GM21360 (cell line): ENCODE measurements around the gene CABLES2.
"Not testable (repeated sequence)": the region's sequence is repeated elsewhere in the genome, so short reads cannot be mapped to it uniquely, and the experiment has no call there.

ENCODE experiments used
- ATAC-seq: cut with Tn5 transposase; IDR thresholded peaks from one replicate; pipeline ENCODE4 v1.9.1; 2021; ENCODE audit warnings: mild to moderate bottlenecking, moderate library complexity; ENCODE audit not compliant: unreplicated experiment

Gene CABLES2

DNA sequence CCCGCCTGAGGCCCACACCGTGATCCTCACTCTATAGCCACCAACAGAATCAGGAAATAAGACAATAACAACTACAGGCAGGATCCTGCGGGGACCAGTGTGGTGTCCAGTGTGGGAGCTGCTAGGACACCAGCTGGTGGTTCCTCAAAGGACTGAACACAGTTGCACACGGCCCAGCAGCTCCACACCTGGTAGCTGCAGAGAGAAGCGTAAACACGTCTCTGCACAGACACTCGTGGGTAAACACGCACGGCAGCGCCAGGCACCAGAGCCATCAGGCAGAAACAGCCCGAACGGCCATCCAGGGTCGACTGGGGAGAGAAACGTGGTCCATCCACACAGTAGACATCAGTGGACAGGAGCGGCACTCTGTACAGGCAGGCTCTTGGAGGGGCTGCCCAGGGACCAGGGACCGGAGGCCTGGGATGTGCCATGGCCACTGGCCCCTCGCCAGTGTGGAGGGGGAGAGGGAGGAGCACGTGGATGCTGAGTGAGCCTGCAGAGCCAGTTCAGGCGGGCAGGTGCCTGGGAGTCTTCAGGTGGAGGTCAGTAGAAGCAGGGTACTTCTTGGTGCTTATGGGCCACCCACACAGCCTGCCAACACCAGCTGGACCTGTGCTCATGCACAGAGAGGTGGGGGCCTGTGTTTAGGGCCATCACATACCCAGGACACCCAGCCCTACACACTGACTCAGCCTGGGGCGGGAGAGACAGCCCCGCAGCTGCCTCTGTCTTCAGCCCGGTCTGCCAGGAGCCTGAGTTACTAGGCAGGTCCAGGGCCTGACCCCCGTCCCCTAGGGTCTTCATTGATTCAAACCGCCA is 32.5 kb downstream of the CABLES2 start:
- ATAC-seq: no peak

DNA sequence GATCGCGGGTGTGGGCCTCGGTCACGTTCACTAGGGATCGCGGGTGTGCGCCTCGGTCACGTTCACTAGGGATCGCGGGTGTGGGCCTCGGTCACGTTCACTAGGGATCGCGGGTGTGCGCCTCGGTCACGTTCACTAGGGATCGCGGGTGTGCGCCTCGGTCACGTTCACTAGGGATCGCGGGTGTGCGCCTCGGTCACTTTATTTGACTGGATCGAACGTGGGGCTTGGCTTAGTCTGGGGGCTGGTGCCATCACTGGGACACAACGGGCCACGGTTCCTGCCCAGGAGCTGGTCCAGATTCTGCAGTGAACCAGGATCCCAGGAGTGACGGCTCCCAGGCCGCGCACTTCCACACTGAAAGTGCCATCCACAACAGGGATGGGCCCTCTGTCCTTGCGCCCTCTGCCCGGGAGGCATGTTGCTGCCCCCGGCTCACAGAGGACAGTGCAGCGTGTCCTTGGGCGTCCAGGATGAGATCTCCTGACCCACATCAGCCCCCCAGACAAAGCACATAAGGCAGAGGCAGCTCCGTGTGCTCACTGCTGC is 33.4 kb downstream of the CABLES2 start:
- not testable (repeated sequence) for ATAC-seq

DNA sequence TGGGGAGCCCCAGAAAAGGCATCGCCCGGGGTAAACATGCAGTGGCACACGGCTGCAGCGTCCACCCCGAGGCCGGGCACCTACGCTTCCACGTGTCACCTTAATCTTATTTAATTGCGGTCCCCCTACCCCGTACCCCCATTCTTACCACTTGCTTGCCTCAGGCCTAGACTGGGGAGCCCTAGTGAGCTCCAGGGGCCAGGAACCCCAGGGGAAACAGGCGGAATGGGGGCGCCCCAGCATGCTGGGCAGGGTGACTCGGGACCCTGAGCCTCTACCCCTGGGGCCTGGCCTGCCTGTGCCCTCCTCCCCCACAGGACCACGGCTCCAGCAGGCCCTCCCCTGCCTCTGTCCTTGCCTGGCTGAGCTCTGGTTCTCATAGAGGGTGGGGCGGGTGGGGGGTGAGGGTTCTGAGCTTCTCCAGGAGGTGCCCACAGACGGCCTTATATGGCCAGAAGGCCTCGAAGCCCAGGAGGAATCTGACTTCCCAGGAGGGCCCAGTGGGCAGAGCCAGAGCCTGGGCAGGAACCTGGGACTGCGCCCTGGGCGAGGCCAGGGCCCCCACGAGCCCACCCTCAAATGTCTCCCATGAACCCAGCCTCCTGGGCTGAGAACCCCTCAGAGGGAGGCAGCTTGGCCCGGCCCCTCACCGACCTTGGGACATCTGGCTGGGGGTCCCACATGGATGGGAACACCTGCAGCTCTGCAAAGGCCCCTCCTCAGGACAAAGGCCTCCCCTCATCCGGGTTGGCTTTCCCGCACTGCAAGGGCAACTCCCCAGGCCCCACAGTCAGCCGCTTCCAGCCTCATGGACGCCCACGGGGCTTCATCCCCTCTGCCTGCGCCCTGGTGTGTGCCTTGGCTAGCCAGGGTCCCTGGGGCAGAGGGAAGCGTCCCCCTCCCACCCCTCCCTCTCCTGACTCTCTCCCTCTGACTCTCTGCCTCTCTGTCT is 34.8 kb downstream of the CABLES2 start:
- ATAC-seq: no peak

DNA sequence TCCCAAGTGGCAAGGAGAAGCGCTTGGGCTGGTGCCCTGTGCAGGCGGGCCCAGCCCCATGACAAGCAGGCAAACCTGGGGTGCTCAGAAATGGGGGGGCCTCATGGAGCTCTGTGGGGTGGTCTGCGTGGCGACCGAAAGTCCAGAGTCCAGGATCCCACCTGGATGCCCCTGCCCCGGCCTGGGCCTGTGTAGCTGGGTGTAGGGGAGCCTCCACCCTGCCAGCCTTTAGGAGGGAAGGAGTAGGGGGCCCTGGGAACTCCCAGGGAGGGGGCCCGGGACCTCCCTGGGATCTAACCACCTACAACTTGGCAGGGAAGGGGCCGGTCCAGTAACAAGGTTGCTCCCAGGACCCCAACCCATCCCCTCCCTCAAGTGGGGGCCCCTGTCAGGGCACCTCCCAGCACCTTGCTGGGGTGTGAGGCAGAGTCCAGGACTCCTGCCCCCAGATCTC is 35.5 kb downstream of the CABLES2 start:
- no peak for ATAC-seq

DNA sequence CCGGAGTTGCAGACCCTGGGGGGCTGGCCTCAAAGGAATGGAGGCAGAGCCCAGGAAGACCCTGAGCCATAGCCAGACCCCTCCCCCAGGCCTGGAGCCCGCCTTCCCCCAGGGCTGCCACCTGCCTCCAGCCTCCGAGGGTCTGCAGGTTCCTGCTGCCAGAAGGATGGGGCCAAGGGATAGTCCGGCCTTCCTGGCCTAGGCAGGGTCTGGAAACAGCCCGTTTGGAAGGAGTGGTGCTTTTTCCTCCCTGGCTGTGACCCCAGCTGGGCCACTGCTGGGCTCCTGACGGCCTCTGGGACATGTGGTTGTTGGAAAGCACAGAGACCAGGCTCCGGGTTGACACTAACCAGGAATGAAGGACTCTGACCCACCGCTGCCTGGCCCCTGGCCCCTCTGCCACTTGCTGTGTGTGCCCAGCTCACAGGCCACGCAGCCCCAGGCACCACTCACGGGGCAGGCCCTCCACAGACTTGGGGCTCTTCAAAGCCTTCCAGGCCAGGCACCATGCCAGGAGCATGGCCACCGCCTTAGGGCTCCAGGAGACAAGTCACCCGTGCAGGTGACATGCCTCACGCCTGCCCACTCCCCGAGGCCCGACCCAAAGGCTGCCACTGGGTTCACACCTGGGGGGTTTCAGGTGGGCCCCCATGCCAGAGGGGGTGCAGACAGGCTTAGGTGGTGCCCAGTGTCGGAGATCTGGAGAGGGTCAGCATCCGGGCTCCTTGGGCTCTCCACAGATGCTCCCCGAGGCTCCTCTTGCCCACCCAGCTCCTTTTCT is 36.1 kb downstream of the CABLES2 start:
- ATAC-seq: no peak

DNA sequence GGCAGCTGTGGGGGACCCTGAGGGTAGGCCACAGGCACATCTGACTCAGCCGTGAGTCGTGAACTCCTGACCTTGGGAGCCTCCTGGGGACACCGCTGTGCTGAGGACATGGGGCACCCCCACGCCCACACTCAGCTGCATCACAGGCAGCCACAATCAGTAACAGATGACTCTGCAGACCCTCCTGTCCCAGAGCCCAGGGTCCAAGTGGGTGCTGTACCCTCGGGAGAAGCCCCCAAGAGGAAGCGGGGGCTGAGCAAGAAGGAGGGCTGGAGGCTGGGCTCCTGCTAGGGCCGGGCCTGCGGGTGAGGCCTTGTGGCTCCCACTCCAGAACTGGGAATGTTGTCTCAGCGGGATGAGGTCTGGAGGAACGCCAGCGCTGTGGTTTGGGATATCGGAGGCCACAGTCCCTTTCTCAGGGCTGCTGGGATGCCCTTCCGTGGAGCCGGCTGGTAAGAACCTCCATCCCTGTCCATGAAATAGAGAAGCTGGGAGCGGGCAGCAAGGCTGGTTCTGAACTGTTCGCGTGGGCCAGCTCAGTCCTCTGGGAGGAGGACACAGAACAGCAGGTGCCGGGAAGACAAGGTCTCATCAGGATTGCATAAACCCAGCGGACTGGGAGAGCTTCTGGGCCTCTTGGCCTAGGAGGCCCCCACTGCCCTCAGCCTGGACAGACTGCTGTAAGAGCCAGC is 36.8 kb downstream of the CABLES2 start:
- ATAC-seq: no peak

DNA sequence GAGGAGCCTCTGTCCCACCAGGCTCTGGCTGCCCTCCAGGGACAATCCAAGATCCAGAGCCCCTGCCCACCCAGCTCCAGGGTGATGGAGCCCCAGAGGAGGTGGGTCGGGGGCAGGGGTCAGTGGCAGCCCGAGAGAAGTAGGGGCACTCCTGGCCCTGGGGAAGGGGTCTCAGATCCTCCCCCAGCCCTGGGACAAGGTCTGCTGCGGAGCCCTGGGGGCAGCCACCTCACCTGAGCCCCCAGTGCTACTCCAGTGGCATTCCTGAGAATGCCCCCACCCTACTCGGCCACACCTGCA is 37.3 kb downstream of the CABLES2 start:
- no peak for ATAC-seq

DNA sequence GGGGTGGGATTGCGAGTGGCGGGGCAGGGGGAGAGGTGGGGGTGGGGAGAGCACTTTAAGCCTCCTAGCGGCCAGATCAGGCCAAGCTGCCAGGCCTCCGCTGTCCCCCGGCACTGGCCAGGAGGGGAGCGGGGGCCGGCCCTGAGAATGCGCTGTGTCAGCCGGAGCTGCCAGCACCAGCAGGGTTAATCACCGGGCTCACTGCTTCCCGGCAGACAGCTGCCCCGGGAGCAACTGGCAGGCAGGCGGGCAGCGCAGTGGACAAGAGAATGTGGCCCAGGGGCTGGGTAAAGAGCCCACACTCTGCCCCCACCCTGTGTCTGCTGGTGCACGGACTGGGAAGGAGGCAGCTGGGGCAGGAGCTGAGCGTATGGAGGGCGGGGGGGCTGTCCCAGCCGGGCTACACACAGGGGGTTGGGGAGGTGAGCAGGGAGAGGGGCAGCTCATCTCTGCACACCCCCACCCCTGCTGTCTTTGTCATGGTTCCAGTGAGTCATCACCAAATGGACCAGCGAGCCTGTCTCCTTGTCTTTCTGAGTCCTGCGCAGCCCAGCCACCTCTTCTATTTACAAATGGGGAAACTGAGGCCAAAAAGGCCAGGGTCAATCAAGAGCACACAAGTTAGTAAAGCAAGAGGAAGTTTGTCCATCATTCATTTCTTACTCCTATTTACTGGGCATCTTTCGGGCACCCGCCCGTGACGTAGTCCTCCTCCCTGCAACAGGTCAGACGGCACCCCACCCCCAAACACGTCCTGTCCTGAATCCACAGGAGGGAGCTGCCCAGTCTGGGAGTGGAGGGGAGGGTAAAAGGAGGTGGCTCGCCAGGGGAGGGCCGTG is 37.9 kb downstream of the CABLES2 start:
- no peak for ATAC-seq

DNA sequence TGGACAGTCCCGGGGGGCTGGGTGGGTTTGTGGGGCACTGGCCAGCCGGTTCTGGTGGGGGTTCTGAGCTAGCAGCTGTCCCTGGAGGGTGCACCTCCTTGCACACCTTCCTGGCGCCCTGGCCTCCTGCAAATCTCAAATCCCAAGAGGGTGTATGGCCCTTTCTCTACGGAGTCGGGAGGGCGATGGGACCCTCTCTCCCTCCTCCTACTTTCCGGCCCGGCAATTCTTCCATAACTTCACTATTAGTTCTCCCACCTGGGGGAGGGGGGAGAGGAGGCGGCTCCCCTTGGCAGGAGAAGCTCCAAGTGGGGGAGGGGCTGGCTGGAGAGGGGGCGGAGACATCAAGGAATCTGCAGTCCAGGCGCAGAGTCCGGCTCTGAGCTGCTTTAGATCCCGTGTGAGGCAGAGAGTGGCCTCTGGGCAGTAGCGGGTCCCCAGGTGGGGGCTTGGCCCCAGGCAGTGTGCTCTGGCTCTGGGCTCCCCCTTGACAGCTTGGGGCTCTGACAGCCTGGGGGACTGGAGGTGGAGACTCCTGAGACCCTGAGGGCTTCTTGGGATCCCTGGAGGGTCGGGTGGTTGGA is 38.6 kb downstream of the CABLES2 start:
- ATAC-seq: no peak

DNA sequence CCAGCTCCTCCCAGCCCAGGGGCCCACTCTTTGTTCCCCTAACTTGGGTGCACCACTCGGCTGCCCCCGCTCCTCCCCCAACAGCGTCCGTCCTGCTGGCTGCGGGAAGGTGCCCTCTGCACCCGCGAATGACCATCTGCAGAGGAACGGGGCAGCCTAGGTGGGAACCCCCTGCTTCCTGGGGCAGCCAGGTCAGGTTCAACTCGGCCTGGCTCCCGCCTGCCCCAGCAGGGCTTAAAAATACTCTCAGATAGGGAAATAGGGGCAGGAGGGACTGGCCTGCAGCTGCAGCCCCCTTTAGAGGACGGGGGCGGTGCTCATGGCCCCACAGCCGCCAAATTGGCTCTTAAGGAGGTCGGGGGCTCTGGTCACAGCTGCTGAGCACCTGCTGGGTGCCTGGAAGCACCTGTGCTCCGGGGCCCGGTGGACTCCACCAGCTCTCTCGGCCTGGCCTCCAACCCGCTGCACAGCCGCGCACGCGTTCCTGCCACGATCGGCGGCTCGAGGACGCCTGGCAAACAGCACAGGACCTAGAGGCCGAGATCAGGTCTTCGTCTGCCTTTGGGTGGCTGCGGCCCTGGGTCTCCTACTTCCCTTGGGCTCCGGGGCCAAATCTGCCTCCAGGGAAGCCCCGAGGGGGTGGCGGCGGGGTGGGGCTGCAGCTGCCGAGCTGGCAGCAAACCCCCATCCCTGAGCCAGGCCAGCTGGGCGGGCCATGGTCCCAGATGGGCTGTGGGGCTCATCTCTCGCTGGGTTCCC is 39.3 kb downstream of the CABLES2 start:
- no peak for ATAC-seq

DNA sequence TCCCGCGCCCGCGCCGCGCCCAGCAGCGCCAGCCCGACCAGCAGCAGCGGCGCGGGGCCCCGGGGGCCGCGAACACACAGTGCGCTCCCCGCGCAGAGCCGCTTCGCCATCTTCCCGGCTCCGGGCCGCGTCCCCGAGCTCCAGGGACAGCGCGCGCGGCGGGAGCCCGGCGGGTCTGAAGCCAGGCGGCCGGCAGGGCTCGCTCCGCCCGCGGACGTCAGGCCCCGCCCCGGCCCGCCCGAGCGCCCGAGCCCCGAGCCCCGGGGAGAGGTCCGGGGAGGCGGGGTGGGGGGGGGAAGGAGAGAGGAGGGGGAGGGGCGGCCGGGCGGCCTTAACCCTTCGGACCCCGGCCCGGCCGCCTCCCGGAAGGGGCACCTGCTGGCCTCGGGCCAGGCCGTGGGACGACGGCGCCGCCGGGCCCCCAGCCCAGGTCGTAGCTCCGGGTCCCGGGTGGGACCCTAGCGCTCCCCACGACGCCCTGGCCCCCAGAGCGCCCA is 39.9 kb downstream of the CABLES2 start, which contains the start of gene LAMA5:
Gene LAMA5, minus strand, starts transcription at position 177 of the 497 bp plus-strand sequence. Its CDS starts 67 bp downstream, at position 110.
- ATAC-seq: no peak

DNA sequence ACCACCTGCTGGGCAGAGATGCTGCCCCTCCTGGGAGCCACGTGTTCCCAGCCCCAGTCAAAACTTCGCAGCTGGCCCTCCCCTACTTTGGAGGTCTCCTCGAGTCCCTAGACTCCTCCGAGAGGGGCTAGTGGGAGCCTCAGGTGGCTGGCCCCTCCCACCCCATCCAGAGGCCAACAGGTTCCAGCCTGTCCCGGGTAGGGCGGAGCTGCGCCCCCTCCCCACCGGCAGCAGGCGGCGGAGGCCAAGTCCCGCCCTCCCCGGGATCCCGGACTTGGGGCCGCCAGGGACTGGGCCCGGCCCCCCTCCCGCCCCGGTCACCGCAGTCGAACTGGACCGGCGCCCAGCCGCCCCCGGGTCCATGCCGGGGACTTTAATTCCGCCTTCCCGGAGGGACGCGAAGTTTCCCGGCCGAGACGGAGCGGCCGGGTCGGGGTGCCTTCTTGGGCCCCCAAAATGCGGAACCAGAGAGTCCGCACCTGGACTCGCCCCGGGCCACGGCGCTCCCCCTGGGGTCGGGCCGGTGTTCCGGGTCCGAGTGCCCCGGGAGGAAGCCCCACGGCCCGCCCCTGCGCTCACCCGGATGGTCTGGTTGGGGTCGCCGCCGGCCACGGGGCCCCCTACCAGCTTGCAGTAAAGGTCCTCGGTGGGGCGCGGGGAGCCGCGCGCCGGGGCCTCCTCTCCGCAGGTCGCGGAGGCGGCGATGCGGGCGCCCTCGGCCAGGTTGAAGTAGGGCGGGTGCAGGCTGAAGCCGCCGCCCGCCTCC is 40.5 kb downstream of the CABLES2 start:
- ATAC-seq: no peak

DNA sequence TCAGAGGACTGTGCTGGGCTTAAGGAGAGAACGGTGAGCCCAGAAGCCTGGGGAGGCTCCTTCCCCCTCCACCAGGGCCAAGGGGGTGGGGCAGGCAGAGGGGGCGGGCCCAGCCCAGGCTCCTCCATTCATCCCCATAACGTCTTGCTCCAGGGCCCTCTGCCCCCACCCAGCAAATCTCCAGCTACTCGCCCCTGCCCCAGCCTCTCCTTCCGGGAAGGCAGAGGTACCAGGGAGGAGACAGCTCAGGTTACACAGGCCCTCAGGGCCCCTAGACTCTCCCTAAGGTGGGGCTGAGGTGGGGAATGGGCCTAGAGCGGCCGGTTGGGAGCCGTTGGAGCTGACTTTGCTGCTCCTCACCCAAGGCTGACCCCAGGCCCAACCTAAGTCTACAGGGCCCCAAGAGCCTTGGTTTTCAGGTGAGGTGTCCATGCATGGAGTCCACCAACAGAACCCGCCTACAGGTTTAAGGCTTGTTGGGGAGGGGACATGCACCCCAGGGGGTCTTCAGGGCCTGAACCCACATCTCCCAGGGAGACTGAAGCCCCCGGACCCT is 41.2 kb downstream of the CABLES2 start:
- ATAC-seq: no peak

DNA sequence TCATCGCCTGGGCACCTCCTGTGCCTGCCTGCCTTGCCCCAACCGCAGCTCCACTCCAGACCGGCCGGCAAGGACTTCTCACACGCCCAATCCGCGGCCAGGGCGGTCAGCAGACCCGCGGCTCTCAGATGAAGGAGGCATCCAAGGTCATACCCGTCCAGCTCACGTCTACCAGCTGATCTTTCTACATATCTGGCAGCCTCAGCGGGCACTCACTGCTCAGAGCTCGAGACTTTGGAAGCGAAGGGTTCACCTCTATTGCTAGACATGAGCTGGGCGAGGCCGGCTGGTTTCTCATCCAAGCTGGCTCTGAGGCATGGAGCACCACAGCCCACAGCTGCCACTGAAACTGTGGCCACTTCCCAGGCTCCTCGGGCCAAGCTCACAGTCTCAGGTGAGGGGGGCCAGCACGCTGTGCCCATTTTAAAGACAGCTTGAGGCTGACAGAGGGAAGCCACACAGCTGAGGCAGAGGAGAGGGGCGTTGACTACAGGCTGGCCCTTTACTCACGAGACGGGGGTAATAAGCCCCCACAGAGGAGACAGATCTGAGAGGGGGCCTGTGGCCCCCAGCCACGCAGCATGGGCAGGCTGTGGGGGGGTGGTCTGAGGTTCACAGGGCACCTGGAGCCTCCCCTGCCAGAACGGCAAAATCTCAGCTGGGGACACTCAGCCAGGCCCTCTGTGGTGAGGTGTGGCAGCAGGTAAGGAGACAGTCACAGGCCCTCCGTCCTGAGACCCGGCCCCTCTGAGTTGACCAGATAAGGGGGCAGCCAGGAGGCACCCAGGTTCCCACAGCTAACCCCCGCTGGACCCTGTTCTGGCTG is 42.0 kb downstream of the CABLES2 start:
- ATAC-seq: no peak

DNA sequence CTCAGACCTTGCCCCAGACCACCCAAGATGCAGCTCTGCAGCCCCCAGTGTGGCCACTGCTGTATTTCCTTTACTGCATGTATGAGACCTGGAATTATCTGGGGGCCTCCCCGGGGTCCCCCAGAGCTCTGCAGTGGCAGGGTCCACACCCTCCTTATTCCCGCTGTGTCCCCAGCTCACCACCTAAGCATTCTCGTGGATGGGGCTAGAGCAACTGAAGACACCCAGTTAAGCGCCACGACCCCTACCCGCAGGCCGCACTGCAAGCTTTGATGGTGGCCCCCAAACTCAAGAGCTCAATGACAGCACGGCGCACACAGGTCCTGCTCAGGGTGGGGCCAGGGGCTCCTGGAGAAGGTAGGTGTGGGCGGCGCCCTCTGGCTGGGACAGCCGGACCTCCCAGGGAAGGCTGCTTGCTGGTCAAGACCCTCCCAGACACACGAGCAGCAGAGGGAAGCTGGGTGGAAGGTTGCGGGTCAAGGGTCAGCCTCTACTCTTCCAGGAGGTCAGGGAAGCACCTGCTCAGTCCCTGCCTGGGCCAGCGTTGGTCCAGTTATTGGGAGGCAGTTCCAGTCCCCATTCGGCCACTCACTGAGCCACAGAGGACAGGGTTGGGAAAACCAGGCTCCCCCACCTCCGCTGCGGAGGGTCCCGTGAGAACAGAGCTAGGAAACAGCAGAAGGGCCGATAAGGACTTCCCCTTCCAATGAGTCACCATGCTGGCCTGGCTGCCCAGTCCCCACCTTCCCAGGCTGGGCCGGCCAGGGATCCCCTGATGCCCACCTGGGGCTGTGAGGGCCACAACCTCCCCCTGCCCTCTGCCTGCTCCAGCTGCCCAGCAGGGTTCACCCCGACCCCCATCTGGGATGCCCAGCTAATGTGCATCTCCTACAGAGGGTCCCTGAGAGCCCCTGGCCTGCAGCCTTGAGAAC is 42.9 kb downstream of the CABLES2 start:
- no peak for ATAC-seq
